Measurements from ENCODE around the gene EP300. TPM values are rescaled to one million over a fixed set of nuclear protein-coding genes. Genes with fewer than 3 reads are reported as not detected.
A peak's percentile ranks its signal among the peaks of the same experiment; 100 is the strongest.
"Not testable (repeated sequence)": the region's sequence is repeated elsewhere in the genome, so short reads cannot be mapped to it uniquely, and the experiment has no call there.

Gene EP300
- total RNA-seq, 1 experiment from 2014 or later = 22.3 TPM

GRCh38 chr22:41145921-41146320 lies 53.5 kb downstream of the EP300 start:
- not testable (repeated sequence) for DNase-seq (ENCODE audit: extremely low read depth, low read depth)

DNA sequence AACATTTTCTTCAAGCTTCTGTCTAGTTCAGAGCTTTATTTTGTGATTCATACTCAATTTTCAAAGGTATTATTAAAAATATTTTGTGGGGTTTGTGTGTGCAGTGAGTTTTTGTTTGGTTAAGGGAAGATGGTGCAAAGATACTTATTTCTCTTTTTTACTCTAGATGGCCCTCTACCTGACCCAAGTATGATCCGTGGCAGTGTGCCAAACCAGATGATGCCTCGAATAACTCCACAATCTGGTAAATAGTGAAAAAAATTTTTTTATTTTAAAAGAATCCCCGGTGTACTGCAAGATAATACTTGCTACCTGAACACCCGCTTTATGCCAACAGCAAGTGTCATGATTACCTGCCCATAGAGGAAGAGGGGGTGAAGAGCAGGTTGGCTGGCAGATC lies 54.2 kb downstream of the EP300 start:
- no peak for DNase-seq (ENCODE audit: extremely low read depth, low read depth)

DNA sequence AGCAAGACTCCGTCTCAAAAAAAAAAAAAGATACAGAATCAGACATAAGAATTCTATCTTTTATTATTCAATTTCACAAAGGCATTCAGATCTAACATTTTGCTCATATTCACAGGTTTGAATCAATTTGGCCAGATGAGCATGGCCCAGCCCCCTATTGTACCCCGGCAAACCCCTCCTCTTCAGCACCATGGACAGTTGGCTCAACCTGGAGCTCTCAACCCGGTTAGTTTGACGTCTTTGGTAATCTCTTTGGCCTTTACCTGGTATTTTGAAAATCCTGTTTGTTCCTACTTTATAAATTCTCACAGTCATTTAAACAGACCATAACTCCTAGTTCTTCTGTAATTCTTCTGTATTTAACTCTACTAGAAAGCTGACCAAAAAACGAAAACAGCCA lies 55.3 kb downstream of the EP300 start:
- DNase-seq (ENCODE audit: extremely low read depth, low read depth) = no peak

DNA sequence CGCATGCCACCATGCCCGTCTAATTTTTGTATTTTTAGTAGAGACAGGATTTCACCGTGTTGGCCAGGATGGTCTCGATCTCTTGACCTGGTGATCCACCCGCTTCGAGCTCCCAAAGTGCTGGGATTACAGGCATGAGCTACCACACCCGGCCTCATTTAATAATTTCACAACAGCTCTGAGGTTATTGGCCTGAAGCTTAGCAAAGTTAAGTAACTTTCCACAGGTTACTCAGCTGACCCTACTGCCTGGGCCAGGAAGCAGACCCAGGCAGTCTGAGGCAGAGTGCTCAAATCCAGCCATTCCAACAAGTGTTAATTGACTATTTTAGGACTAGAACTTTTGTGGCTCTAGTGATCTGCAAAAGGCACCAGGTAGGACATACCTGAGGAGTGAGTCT lies 60.5 kb downstream of the EP300 start:
- no peak for DNase-seq (ENCODE audit: extremely low read depth, low read depth)

DNA sequence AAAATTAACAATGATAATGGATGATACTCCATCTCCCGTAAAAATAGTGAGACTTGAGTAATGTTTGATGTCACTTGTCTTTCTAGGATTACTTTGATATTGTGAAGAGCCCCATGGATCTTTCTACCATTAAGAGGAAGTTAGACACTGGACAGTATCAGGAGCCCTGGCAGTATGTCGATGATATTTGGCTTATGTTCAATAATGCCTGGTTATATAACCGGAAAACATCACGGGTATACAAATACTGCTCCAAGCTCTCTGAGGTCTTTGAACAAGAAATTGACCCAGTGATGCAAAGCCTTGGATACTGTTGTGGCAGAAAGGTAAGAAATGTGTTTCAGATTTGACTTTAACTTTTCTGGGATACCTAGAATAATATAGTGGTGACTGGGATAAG lies 64.7 kb downstream of the EP300 start:
- DNase-seq (ENCODE audit: extremely low read depth, low read depth) = no peak

- DNase-seq (ENCODE audit: extremely low read depth, low read depth) = no peak
Measured at GRCh38 chr22:41169157-41169556, 76.8 kb downstream of the EP300 start.

DNA sequence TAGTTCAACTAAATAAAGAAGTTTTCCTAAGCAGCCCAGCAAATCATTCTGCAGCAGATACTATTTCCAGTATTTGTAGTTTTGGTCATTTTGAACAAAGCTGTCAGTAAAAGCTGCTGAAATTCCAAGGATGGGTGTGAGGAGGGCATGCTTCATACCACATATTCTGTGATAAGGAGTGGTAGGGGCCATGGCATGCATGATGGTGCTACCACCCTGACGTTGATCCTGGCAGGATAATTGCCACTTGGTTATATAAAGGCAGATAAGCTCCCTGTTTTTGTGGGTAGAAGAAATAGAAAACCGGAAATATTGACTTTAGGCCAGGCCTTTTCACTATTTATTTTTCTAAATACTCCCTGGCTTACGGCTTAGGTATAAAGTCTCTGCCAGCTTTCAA lies 79.6 kb downstream of the EP300 start:
- no peak for DNase-seq (ENCODE audit: extremely low read depth, low read depth)

DNA sequence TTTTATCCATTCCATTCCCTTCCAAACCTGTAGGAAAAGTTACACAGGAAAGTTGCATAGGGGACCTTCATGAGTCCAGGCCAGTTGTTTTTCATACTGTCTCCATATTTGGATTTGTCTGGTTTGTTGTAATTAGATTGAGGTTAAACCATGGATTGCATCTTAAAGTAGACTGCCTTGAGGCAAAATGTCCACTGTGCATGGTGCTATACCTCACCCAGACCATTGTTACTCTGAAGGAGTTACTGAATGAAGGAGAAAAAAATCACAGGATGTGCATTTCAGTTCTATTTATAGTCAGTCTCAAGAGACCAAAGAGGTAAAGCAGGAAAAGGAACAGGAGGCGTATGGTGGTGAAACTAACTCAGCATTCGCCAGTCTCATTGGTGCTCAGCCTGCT lies 83.2 kb downstream of the EP300 start:
- DNase-seq (ENCODE audit: extremely low read depth, low read depth) = no peak

DNA sequence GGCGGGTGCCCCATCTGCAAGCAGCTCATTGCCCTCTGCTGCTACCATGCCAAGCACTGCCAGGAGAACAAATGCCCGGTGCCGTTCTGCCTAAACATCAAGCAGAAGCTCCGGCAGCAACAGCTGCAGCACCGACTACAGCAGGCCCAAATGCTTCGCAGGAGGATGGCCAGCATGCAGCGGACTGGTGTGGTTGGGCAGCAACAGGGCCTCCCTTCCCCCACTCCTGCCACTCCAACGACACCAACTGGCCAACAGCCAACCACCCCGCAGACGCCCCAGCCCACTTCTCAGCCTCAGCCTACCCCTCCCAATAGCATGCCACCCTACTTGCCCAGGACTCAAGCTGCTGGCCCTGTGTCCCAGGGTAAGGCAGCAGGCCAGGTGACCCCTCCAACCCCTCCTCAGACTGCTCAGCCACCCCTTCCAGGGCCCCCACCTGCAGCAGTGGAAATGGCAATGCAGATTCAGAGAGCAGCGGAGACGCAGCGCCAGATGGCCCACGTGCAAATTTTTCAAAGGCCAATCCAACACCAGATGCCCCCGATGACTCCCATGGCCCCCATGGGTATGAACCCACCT lies 84.7 kb downstream of the EP300 start:
- no peak for DNase-seq (ENCODE audit: extremely low read depth, low read depth)

DNA sequence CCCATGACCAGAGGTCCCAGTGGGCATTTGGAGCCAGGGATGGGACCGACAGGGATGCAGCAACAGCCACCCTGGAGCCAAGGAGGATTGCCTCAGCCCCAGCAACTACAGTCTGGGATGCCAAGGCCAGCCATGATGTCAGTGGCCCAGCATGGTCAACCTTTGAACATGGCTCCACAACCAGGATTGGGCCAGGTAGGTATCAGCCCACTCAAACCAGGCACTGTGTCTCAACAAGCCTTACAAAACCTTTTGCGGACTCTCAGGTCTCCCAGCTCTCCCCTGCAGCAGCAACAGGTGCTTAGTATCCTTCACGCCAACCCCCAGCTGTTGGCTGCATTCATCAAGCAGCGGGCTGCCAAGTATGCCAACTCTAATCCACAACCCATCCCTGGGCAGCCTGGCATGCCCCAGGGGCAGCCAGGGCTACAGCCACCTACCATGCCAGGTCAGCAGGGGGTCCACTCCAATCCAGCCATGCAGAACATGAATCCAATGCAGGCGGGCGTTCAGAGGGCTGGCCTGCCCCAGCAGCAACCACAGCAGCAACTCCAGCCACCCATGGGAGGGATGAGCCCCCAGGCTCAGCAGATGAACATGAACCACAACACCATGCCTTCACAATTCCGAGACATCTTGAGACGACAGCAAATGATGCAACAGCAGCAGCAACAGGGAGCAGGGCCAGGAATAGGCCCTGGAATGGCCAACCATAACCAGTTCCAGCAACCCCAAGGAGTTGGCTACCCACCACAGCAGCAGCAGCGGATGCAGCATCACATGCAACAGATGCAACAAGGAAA lies 85.4 kb downstream of the EP300 start:
- DNase-seq (ENCODE audit: extremely low read depth, low read depth) = no peak

- DNase-seq (ENCODE audit: extremely low read depth, low read depth) = no peak
Measured at GRCh38 chr22:41178425-41178975, 86.1 kb downstream of the EP300 start.

DNA sequence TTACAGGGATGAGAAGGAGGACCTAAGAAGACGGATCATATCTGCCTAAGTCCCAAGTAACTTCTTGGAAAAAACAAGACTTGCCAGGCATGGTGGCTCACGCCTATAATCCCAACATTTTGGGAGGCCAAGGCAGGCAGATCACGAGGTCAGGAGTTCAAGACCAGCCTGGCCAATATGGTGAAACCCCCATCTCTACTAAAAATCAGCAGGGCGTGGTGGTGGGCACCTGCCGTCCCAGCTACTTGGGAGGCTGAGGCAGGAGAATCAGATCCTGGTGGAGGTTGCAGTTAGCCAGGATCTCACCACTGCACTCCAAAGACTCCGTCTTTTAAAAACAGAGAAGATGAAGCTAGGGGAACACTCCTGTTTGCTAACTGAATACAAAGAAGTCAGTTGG lies 88.0 kb downstream of the EP300 start:
- DNase-seq (ENCODE audit: extremely low read depth, low read depth) = not testable (repeated sequence)

GRCh38 chr22:41180926-41181325 lies 88.5 kb downstream of the EP300 start:
- no peak for DNase-seq (ENCODE audit: extremely low read depth, low read depth)

GRCh38 chr22:41181349-41182241 lies 89.2 kb downstream of the EP300 start:
- no peak for DNase-seq (ENCODE audit: extremely low read depth, low read depth)

- no peak for DNase-seq (ENCODE audit: extremely low read depth, low read depth)
Measured at GRCh38 chr22:41184679-41185078, 92.3 kb downstream of the EP300 start.

DNA sequence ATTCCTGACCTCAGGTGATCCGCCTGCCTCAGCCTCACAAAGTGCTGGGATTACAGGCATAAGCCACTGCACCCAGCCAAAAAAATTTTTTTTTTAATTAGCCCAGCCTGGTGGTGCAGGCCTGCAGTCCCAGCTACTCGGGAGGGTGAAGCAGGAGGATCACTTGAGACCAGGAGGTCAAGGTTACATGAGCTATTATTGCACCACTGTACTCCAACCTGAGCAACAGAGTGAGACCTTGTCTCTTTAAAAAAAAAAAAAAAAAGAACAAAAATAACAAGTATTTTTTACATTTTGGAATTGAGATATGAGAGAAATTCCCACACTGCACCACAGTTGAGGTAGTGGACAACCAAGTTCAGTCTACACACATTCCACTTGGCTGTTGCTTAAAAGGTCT lies 99.1 kb downstream of the EP300 start:
- no peak for DNase-seq (ENCODE audit: extremely low read depth, low read depth)

DNA sequence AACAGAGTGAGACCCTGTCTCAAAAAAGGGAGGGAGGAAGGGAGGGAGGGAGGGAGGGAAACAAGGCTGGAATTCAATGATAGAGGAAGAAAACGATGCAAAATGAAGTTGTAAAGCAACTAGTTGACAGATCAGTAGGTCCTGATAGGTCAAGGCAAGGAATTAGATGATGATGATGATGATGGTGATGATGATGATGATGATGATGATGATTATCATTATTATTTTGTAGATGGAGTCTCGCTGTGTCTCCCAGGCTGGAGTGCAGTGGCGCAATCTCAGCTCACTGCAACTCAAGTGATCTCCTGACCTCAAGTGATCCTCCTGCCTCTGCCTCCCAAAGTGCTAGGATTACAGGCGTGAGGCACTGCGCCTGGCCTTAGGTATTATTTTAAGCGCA lies 101.4 kb downstream of the EP300 start:
- no peak for DNase-seq (ENCODE audit: extremely low read depth, low read depth)

- DNase-seq (ENCODE audit: extremely low read depth, low read depth) = peak; percentile 47
Measured at GRCh38 chr22:41197038-41197972, 104.9 kb downstream of the EP300 start.

- no peak for DNase-seq (ENCODE audit: extremely low read depth, low read depth)
Measured at GRCh38 chr22:41198027-41198580, 105.7 kb downstream of the EP300 start.

DNA sequence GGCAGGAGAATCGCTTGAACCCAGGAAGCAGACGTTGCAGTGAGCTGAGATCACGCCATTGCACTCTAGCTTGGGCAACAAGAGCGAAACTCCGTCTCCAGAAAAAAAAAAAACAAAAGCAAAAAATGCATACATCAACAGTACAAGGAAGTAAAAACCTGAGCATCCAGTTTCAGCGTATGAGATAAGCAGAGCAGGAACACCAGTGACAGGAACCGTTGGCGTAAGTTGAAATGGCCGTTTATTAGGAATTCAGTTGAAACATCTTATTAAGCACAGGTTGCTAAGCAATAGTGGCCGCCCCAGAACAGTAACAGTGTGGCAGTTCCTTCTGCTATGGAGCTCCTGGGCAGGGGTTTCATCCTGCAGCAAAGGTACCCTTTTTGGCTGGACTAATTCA lies 108.7 kb downstream of the EP300 start:
- DNase-seq (ENCODE audit: extremely low read depth, low read depth) = no peak
